GM18870 (cell line): ENCODE results near the gene PRMT7.

Experiments used
- ATAC-seq: cut with Tn5 transposase; IDR thresholded peaks from one replicate; pipeline ENCODE4 v1.9.1; 2021; ENCODE audit warnings: moderate library complexity; ENCODE audit not compliant: unreplicated experiment

Gene PRMT7

GRCh38 chr16:68373528-68374245 lies 62.9 kb downstream of the PRMT7 start:
- ATAC-seq = no peak

GRCh38 chr16:68374246-68374805 lies 63.5 kb downstream of the PRMT7 start:
- no peak for ATAC-seq

GRCh38 chr16:68374961-68375660 lies 64.3 kb downstream of the PRMT7 start:
- ATAC-seq = no peak

GRCh38 chr16:68375801-68376536 lies 65.2 kb downstream of the PRMT7 start:
- ATAC-seq = no peak

DNA sequence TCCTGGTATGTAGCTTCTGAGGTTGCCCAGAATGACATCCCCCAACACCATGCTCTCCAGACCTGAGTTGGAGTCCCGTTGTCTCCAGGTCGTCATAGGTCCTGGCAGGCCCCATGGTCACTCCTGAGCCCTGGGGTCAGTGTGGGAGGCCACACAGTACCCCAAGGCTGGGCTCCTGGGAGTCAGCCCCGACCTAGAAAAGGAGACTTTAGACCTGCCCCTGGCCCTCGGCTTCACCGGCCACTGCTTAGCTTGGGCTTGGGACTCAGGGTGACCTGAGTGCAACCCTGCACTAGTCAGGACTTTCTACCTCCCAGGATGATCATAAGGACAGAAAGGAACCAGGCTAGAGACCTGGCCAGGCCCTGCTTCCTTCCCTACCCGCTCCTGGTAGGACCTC lies 65.8 kb downstream of the PRMT7 start:
- ATAC-seq = no peak

- no peak for ATAC-seq
These were observed 66.4 kb downstream of the PRMT7 start for GRCh38 chr16:68377221-68377620.

DNA sequence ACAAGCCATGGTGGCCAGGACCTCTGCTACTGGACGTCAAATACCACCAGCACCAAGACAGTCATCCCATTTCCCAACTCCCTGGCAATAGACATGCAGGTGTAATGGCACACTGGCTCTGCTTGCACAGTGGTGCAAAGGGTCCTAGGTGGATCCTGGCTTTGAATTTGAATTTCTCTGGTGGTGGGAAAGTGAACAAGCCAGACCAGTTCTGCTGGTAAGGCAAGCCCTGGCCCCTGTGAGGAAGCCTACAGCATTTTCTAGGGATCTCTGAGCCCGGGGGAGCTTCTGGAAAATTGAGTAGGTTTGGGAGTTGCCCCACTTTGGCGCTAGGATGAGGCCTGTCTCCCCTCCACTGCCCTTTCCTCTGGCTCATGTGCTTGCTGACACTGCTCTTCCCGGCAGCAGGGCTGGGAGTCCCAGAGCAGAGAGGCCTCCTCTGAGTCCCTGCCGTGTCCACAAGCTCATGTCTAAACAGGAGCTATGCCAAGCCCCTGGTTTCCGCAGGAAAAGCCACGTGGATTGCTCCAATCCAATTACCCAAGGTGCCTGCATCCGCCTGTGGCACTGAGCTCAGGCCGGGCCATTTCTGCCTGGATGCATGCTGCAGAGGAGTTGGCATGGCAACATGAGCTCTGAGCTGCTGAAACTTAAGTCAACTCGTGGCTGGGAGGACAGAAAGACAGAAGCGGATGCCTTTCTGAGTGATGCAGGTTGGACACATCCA lies 67.0 kb downstream of the PRMT7 start:
- no peak for ATAC-seq

- no peak for ATAC-seq
These were observed 67.9 kb downstream of the PRMT7 start for GRCh38 chr16:68378436-68379415.

DNA sequence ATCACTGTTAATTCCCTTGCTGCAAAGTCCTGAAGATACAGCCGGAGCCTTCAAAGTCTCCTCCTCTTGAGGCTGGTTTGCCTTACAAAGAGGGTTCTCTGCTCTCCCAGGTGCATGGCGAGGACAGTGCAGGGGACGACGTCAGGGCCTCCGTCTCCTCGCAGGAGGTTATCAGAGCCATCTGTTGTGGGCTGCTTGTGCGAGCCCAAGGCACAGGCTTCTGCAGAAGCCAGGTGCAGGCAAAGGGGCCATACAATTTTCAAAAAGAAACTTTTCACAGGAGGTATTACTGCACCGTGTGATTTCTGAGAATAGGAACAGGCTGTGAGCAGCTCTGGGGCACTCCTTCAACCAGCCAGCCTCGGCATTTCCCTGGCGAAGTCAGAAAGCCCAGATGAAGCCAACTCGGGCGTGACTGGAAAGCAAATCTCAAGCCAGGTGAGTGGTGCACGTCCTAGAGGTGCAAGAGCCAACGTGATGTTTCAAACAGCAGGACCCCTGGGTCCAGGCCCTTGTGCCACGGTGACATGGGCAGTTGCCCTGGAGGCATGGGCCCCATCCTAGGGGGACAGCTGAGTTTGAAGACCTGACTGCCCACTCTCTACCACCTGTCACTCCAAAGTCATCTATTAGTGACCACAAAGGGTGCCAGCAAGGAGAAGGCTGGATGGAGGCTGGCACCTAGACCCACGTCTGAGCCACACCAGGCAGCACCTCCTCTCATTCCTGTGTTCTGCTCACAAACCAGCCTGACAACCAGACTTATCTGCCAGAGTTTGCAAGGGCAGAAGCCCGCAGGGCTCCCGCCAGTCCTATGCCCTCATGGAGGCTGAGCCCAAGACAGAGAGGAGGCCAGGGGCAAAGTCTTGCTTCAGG lies 68.9 kb downstream of the PRMT7 start:
- no peak for ATAC-seq

DNA sequence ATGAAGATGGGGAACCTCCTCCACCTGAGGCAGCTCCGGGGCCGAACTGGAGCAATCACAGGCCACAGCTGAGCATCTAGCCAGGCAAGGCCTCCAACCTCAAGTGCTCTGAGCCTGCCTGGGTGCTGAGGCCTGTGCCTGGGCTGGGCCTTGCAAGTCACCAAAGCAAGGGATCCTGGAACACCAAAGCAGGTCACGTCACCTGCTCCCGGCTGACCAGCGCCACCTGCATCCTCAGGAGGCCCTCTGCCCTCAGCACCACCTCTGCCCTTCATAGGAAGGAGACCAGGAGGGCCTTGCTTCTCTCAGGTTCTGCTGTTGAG lies 69.5 kb downstream of the PRMT7 start:
- no peak for ATAC-seq

- ATAC-seq = no peak
These were observed 70.0 kb downstream of the PRMT7 start for GRCh38 chr16:68380676-68381362.

DNA sequence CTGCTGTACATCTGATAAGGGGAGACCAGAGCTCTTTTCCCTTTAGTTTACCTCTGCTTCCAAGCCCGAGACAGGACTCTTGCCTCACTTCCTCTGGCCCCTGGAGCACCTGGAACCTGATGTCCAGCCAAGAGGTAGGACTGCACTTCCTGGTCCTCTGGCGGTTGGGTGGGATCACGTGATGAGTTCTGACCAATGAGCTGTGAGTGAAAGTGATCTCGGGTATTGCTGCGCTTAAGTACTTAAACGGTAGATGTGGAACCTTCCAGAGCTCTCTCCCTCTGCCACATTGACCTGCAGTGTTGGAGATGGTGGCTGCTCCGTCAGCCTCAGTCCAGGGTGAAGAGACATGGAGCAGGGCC lies 70.5 kb downstream of the PRMT7 start:
- no peak for ATAC-seq

- no peak for ATAC-seq
These were observed 71.5 kb downstream of the PRMT7 start for GRCh38 chr16:68382296-68382718.

GRCh38 chr16:68383858-68384257 lies 73.0 kb downstream of the PRMT7 start:
- ATAC-seq = no peak

- no peak for ATAC-seq
These were observed 73.7 kb downstream of the PRMT7 start for GRCh38 chr16:68384288-68385161.

DNA sequence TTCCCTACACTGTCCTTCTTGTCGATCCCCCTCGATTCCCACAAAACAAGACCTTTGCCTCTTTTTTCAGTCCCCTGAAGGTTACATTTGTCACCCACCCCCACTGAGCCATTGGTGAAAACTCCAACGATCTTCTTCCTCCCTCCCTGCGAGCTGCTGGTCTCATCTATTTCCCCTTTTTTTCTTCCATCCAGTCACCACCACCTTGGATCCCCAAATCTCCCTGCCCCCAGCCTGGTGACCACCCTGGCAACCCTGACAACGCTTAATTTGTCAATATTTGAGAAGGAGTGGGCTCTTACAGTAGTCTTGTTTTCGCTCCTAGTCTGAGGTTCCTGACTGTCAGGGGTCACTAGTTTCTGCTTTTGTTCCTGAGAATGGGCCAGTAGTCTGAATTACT lies 74.6 kb downstream of the PRMT7 start:
- no peak for ATAC-seq

GRCh38 chr16:68386628-68387027 lies 75.8 kb downstream of the PRMT7 start:
- ATAC-seq = no peak
